ENCODE results near the gene FAM124B.

The FAM124B gene

GRCh38 chr2:224359569-224359968 is 42.3 kb downstream of the FAM124B start:
- Histone ChIP-seq H3K4me3 (ENCODE audit: low read depth, low read length) (no peak overlapping the region), H3K4me1 (ENCODE audit: control insufficient read depth, insufficient read depth, low read length) (no peaks in the 10 kb centered on the region), H3K9ac (ENCODE audit: low read depth, low read length) (no peak overlapping the region), H3K27ac (ENCODE audit: low read depth, low read length) (no peak overlapping the region), H3K36me3 (ENCODE audit: control insufficient read depth, insufficient read depth, low read length) (no peaks in the 10 kb centered on the region), H3K27me3 (ENCODE audit: control insufficient read depth, insufficient read depth, low read length) (no peaks in the 10 kb centered on the region), H3K9me3 (ENCODE audit: control insufficient read depth, insufficient read depth, low read length) (no peaks in the 10 kb centered on the region)

DNA sequence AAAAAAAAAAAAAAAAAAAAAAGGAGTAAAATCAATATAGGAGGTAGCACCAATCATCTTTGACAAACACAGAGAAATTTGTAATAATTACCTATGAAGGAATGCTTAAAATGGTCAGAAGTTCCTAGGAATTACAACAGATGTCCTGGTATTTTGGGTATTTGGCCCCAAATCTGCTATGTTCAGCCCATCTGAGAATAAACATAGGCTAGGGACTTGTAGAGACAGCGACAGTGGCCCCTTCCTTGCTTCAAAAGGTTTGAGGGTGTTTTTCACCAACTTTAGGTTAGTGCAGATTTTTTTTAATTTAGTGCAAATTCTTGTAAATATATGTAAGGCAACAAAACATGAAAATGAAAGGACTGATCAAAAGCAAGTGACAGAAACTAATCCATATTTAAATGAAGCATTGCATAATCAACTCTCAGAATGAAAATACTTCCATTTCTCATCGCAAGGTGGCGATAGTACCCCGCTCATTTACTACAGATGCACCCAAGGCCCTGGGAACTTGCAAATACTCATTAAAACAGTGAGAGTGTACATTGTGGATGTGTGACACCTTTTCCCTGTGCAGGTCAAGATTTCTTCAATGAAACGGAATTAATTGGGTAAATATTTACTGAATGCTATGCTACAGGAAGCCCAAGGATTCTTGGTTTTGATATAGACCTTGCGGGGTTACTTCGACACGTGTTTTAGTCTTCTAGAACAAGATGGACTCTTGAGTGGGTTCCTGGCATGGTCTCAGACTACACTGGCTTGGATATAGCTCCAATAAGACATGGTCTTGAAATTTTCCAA is 44.6 kb downstream of the FAM124B start:
- Histone ChIP-seq H3K36me3 (ENCODE audit: control insufficient read depth, insufficient read depth, low read length) (no peaks in the 10 kb centered on the region), H3K27ac (ENCODE audit: low read depth, low read length) (no peak overlapping the region), H3K4me3 (ENCODE audit: low read depth, low read length) (no peak overlapping the region), H3K4me1 (ENCODE audit: control insufficient read depth, insufficient read depth, low read length) (no peaks in the 10 kb centered on the region), H3K9ac (ENCODE audit: low read depth, low read length) (no peak overlapping the region), H3K27me3 (ENCODE audit: control insufficient read depth, insufficient read depth, low read length) (no peaks in the 10 kb centered on the region), H3K9me3 (ENCODE audit: control insufficient read depth, insufficient read depth, low read length) (no peaks in the 10 kb centered on the region)

- no peak overlapping the region for H3K27ac ChIP-seq (ENCODE audit: low read depth, low read length)
- no peak overlapping the region for H3K9ac ChIP-seq (ENCODE audit: low read depth, low read length)
- no peaks in the 10 kb centered on the region for H3K4me1 ChIP-seq (ENCODE audit: control insufficient read depth, insufficient read depth, low read length)
- H3K4me3 ChIP-seq (ENCODE audit: low read depth, low read length) = no peak overlapping the region
- no peaks in the 10 kb centered on the region for H3K27me3 ChIP-seq (ENCODE audit: control insufficient read depth, insufficient read depth, low read length)
- H3K36me3 ChIP-seq (ENCODE audit: control insufficient read depth, insufficient read depth, low read length) = no peaks in the 10 kb centered on the region
- H3K9me3 ChIP-seq (ENCODE audit: control insufficient read depth, insufficient read depth, low read length) = no peaks in the 10 kb centered on the region
Observed at GRCh38 chr2:224354632-224355211, 47.2 kb downstream of the FAM124B start.

GRCh38 chr2:224350703-224351102 is 51.2 kb downstream of the FAM124B start:
- Histone ChIP-seq H3K27me3 (ENCODE audit: control insufficient read depth, insufficient read depth, low read length) (no peaks in the 10 kb centered on the region), H3K9ac (ENCODE audit: low read depth, low read length) (no peak overlapping the region), H3K4me3 (ENCODE audit: low read depth, low read length) (no peak overlapping the region), H3K27ac (ENCODE audit: low read depth, low read length) (no peak overlapping the region), H3K36me3 (ENCODE audit: control insufficient read depth, insufficient read depth, low read length) (no peaks in the 10 kb centered on the region), H3K4me1 (ENCODE audit: control insufficient read depth, insufficient read depth, low read length) (no peaks in the 10 kb centered on the region), H3K9me3 (ENCODE audit: control insufficient read depth, insufficient read depth, low read length) (no peaks in the 10 kb centered on the region)

DNA sequence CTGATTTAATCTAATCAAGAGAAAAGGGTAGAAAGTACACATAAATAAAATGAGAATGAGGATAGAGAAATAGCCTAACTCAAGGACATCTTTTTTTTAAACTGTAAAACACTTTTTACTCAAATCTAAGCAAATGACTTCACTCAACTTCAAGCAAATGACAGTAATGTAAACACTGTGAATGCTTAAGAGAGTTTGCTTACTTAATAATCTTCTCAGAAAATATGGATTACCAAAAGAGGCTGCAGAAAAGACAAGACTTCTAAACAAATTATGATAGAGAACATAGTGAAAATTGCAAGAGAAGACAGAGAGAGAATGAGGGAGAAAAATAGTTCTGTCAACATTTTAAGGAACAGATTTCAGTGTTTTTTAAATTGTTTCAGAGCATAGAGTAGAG is 52.5 kb downstream of the FAM124B start:
- no peaks in the 10 kb centered on the region for H3K27me3 ChIP-seq (ENCODE audit: control insufficient read depth, insufficient read depth, low read length)
- no peaks in the 10 kb centered on the region for H3K9me3 ChIP-seq (ENCODE audit: control insufficient read depth, insufficient read depth, low read length)
- H3K9ac ChIP-seq (ENCODE audit: low read depth, low read length) = no peak overlapping the region
- H3K27ac ChIP-seq (ENCODE audit: low read depth, low read length) = no peak overlapping the region
- H3K36me3 ChIP-seq (ENCODE audit: control insufficient read depth, insufficient read depth, low read length) = no peaks in the 10 kb centered on the region
- no peak overlapping the region for H3K4me3 ChIP-seq (ENCODE audit: low read depth, low read length)
- no peaks in the 10 kb centered on the region for H3K4me1 ChIP-seq (ENCODE audit: control insufficient read depth, insufficient read depth, low read length)

DNA sequence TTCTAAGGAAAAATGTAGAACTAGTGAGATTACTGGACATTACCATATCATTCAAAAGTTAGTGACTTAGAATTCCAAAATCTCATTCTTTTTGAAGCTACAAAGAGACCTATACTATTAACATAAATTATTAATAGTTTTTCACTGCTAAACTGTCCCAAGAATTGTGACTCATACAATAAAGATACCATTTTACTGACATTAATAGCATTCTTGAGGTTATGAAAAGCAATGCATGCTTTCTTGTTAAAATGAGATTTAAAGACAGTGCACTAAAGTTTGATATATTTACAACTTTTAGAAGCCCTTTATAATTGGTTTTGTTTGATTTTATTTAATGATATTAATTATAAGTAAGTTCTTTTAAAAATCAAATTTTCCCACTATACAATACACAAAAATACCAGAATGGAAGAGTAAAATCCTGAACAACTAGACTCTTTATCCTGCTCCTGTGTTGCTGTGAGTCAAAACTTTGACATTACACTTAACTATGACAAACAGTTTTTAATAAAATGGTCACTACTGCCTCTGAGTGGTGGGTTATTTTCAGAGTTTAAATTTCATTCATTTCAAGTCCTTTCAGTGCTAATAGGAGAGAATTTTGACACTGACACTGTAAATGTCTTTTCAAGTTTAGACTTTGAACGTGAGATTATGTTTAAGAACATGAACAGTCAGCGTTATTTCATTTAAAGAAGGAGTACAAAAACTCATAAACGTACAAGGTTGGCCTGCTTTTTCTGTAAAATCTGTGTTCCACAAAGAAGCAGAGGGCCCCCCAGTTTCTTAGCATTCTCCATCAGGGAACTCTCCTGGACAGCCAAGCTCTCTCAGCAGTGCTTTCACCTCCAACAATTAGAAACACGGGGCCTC is 54.5 kb downstream of the FAM124B start:
- no peak overlapping the region for H3K27ac ChIP-seq (ENCODE audit: low read depth, low read length)
- H3K9me3 ChIP-seq (ENCODE audit: control insufficient read depth, insufficient read depth, low read length) = no peaks in the 10 kb centered on the region
- no peaks in the 10 kb centered on the region for H3K27me3 ChIP-seq (ENCODE audit: control insufficient read depth, insufficient read depth, low read length)
- H3K4me3 ChIP-seq (ENCODE audit: low read depth, low read length) = no peak overlapping the region
- H3K36me3 ChIP-seq (ENCODE audit: control insufficient read depth, insufficient read depth, low read length) = no peaks in the 10 kb centered on the region
- no peaks in the 10 kb centered on the region for H3K4me1 ChIP-seq (ENCODE audit: control insufficient read depth, insufficient read depth, low read length)
- H3K9ac ChIP-seq (ENCODE audit: low read depth, low read length) = no peak overlapping the region

- H3K9ac ChIP-seq (ENCODE audit: low read depth, low read length) = no peak overlapping the region
- no peaks in the 10 kb centered on the region for H3K4me1 ChIP-seq (ENCODE audit: control insufficient read depth, insufficient read depth, low read length)
- H3K9me3 ChIP-seq (ENCODE audit: control insufficient read depth, insufficient read depth, low read length) = no peaks in the 10 kb centered on the region
- H3K36me3 ChIP-seq (ENCODE audit: control insufficient read depth, insufficient read depth, low read length) = no peaks in the 10 kb centered on the region
- H3K4me3 ChIP-seq (ENCODE audit: low read depth, low read length) = no peak overlapping the region
- H3K27ac ChIP-seq (ENCODE audit: low read depth, low read length) = no peak overlapping the region
- no peaks in the 10 kb centered on the region for H3K27me3 ChIP-seq (ENCODE audit: control insufficient read depth, insufficient read depth, low read length)
Observed at GRCh38 chr2:224345492-224345891, 56.4 kb downstream of the FAM124B start.

- Histone ChIP-seq H3K27ac (ENCODE audit: low read depth, low read length) (no peak overlapping the region), H3K27me3 (ENCODE audit: control insufficient read depth, insufficient read depth, low read length) (no peaks in the 10 kb centered on the region), H3K4me3 (ENCODE audit: low read depth, low read length) (no peak overlapping the region), H3K4me1 (ENCODE audit: control insufficient read depth, insufficient read depth, low read length) (no peaks in the 10 kb centered on the region), H3K9me3 (ENCODE audit: control insufficient read depth, insufficient read depth, low read length) (no peaks in the 10 kb centered on the region), H3K9ac (ENCODE audit: low read depth, low read length) (no peak overlapping the region), H3K36me3 (ENCODE audit: control insufficient read depth, insufficient read depth, low read length) (no peaks in the 10 kb centered on the region)
Observed at GRCh38 chr2:224343226-224343625, 58.7 kb downstream of the FAM124B start.

- Histone ChIP-seq H3K4me1 (ENCODE audit: control insufficient read depth, insufficient read depth, low read length) (no peaks in the 10 kb centered on the region), H3K4me3 (ENCODE audit: low read depth, low read length) (no peak overlapping the region), H3K36me3 (ENCODE audit: control insufficient read depth, insufficient read depth, low read length) (no peaks in the 10 kb centered on the region), H3K9me3 (ENCODE audit: control insufficient read depth, insufficient read depth, low read length) (no peaks in the 10 kb centered on the region), H3K9ac (ENCODE audit: low read depth, low read length) (no peak overlapping the region), H3K27ac (ENCODE audit: low read depth, low read length) (no peak overlapping the region), H3K27me3 (ENCODE audit: control insufficient read depth, insufficient read depth, low read length) (no peaks in the 10 kb centered on the region)
Observed at GRCh38 chr2:224335991-224336390, 65.9 kb downstream of the FAM124B start.

- H3K36me3 ChIP-seq (ENCODE audit: control insufficient read depth, insufficient read depth, low read length) = no peaks in the 10 kb centered on the region
- H3K27me3 ChIP-seq (ENCODE audit: control insufficient read depth, insufficient read depth, low read length) = no peaks in the 10 kb centered on the region
- no peak overlapping the region for H3K27ac ChIP-seq (ENCODE audit: low read depth, low read length)
- no peaks in the 10 kb centered on the region for H3K4me1 ChIP-seq (ENCODE audit: control insufficient read depth, insufficient read depth, low read length)
- no peak overlapping the region for H3K4me3 ChIP-seq (ENCODE audit: low read depth, low read length)
- no peaks in the 10 kb centered on the region for H3K9me3 ChIP-seq (ENCODE audit: control insufficient read depth, insufficient read depth, low read length)
- no peak overlapping the region for H3K9ac ChIP-seq (ENCODE audit: low read depth, low read length)
Observed at GRCh38 chr2:224334726-224335125, 67.2 kb downstream of the FAM124B start.

Measured in HUES48 (cell line).